RWPE2 (cell line): Measurements from ENCODE around the gene C14orf93.

Experiments
- ATAC-seq: fragments of 200-7000 bp; cut with Tn5 transposase; 3 replicates; pipeline ENCODE4 v1.9.1; 2021; ENCODE audit warnings: low read depth
- DNase-seq: peaks from one replicate; pipeline ENCODE4 v3.0.0-alpha.2; 2020; ENCODE audit warnings: low spot score
- H3K27ac ChIP-seq: fragments of 450-650 bp; 2 replicates; pipeline ENCODE4 v1.5.1; 2017; ENCODE audit warnings: mild to moderate bottlenecking; ENCODE audit not compliant: poor library complexity, severe bottlenecking
- H3K27me3 ChIP-seq: fragments of 250-450 bp; sonication (Bioruptor Pico); 2 replicates; pipeline ENCODE4 v1.5.1; 2021; ENCODE audit warnings: mild to moderate bottlenecking, moderate library complexity; ENCODE audit not compliant: insufficient read depth, poor library complexity, severe bottlenecking
- H3K36me3 ChIP-seq: fragments of 250-450 bp; sonication (Bioruptor Pico); 2 replicates; pipeline ENCODE4 v1.5.1; 2020; ENCODE audit warnings: low read depth, mild to moderate bottlenecking, moderate library complexity
- H3K4me1 ChIP-seq: fragments of 250-450 bp; sonication (Bioruptor Pico); 2 replicates; pipeline ENCODE4 v1.5.1; 2021; ENCODE audit warnings: mild to moderate bottlenecking, moderate library complexity; ENCODE audit not compliant: insufficient read depth, poor library complexity, severe bottlenecking
- H3K4me3 ChIP-seq: fragments of 250-450 bp; sonication (Bioruptor Pico); 2 replicates; pipeline ENCODE4 v1.5.1; 2021; ENCODE audit warnings: mild to moderate bottlenecking, moderate library complexity; ENCODE audit not compliant: severe bottlenecking
- H3K9me3 ChIP-seq: fragments of 250-450 bp; sonication (Bioruptor Pico); 2 replicates; pipeline ENCODE4 v1.5.1; 2021; ENCODE audit warnings: mild to moderate bottlenecking, moderate library complexity; ENCODE audit not compliant: severe bottlenecking
- TF ChIP-seq, protein P1 (sequence below): fragments of 450-650 bp; IDR thresholded peaks from one replicate; pipeline ENCODE4 v1.5.1; 2017; ENCODE audit warnings: mild to moderate bottlenecking, moderate library complexity; ENCODE audit not compliant: poor library complexity, severe bottlenecking

Gene C14orf93

DNA sequence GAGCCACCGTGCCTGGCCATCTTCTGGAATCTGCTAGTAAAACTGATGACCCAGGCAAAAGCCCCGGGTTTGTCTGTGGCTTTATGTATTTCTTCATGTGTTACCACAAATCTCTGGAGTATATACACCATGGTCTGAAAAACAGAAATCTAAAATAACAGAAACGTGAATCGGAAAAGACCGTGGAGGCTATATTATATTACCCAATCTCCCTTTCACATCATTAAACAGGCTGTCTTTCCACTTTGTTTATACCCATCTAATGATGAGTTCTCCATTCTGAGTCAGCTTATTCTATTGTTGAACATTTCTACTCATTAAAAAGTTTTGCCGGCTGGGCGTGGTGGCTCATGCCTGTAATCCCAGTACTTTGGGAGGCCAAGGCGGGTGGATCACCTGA lies 18.1 kb downstream of the C14orf93 start:
- H3K27me3 ChIP-seq = no peaks in the 10 kb centered on the region
- ATAC-seq (no peak), DNase-seq (no peak)
- peaks cover 38% of the 10 kb centered on the region for H3K36me3 ChIP-seq
- H3K27ac ChIP-seq = no peak overlapping the region
- TF ChIP-seq, protein P1, sequence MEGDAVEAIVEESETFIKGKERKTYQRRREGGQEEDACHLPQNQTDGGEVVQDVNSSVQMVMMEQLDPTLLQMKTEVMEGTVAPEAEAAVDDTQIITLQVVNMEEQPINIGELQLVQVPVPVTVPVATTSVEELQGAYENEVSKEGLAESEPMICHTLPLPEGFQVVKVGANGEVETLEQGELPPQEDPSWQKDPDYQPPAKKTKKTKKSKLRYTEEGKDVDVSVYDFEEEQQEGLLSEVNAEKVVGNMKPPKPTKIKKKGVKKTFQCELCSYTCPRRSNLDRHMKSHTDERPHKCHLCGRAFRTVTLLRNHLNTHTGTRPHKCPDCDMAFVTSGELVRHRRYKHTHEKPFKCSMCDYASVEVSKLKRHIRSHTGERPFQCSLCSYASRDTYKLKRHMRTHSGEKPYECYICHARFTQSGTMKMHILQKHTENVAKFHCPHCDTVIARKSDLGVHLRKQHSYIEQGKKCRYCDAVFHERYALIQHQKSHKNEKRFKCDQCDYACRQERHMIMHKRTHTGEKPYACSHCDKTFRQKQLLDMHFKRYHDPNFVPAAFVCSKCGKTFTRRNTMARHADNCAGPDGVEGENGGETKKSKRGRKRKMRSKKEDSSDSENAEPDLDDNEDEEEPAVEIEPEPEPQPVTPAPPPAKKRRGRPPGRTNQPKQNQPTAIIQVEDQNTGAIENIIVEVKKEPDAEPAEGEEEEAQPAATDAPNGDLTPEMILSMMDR = no peak
- no peak overlapping the region for H3K4me3 ChIP-seq
- H3K9me3 ChIP-seq = no peaks in the 10 kb centered on the region
- H3K4me1 ChIP-seq = peaks cover 5% of the 10 kb centered on the region

DNA sequence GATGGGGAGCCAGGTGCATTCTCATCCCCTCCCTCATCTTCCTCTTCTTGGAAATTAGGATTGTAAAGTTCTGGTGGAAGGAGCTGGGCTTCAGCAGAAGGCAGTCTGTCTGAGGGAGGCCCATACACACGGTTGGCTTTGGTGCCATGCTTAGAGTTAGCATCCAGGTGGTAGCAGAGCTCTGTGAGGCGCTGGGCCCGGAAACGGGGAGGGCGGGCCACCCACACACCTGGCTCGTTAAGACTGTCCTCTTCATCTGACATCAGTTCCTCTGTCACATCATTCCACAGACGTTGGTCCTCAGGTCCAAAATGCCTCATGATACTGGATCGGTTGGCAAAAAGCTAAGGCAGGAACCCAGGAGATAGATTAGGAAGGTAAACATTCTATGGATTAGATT lies 22.7 kb downstream of the C14orf93 start:
- Histone ChIP-seq H3K4me1 (peaks cover 4% of the 10 kb centered on the region), H3K9me3 (no peaks in the 10 kb centered on the region), H3K27ac (no peak overlapping the region), H3K36me3 (peaks cover 31% of the 10 kb centered on the region), H3K4me3 (no peak overlapping the region), H3K27me3 (no peaks in the 10 kb centered on the region)
- DNase-seq (no peak), ATAC-seq (no peak)
- TF ChIP-seq, protein P1 = no peak

DNA sequence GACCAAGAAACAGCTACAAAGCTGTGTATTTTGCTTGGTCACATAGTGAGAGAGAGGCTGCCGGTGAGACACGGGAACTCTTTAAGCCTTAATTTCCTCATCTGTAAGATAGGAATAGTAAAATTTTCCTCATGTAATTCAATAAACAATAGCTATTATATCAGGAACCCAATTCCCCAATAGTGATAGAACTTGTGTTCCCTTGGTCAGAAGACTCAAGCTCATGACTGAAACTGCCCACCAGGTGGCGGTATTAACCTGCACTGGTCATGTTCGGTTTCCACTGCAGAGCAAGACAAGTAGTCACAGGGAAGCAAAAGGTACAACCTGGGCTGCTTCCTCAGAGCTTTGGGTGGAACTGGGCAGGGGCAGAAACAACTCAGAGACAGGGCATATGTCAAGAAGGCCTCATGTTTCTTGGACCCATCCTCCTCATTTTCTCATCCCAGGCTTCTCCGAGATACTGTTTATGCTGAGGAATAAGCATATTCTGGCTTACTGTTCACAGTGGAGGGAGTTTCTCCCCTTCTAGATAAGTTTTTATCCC lies 23.4 kb downstream of the C14orf93 start:
- TF ChIP-seq, protein P1 = peak; percentile 99
- Histone ChIP-seq H3K36me3 (peaks cover 25% of the 10 kb centered on the region), H3K4me3 (no peak overlapping the region), H3K9me3 (no peaks in the 10 kb centered on the region), H3K4me1 (peaks cover 4% of the 10 kb centered on the region), H3K27ac (peak overlapping the region; percentile 2), H3K27me3 (no peaks in the 10 kb centered on the region)
- ATAC-seq (peak; percentile 51), DNase-seq (peak; percentile 85)

DNA sequence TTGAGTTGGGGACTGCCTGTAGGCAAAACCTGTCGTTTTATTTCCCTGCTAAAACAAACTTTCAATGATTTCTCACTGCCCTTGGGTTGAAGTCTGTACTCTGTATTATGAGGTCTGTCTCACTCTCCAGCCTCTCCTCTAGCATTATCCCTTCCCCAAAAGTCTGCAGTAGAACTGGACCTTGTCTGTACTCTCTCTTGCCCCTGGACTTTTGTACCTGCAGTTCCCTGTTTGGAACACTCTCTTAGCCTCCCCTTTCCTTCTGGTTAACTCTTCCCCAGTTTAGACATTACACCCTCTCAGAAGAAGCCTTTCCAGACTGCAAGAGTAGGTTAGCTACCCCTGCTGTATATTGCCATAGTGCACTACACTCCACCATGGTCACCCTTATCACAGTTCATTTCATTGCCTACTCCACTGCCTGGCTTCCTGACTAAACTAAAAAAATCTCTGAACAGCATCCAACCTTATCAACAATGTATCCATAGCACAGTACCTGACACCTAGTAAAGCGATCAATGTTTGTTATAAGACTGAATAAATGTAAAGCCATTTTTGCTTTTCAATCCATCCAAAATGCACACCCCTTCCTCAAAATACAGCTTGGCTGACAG lies 23.9 kb downstream of the C14orf93 start:
- DNase-seq (no peak), ATAC-seq (no peak)
- Histone ChIP-seq H3K27me3 (no peaks in the 10 kb centered on the region), H3K4me3 (no peak overlapping the region), H3K27ac (peak overlapping the region; percentile 2), H3K4me1 (peaks cover 4% of the 10 kb centered on the region), H3K9me3 (no peaks in the 10 kb centered on the region), H3K36me3 (peaks cover 27% of the 10 kb centered on the region)
- TF ChIP-seq, protein P1 = no peak
